DMS 273 (cell line): ENCODE results near the gene RPL10A.

ENCODE experiments used
- DNase-seq: peaks from one replicate; lab custom pipeline; 2025; ENCODE audit not compliant: unreplicated experiment; lab: John Stamatoyannopoulos, UW

Gene RPL10A

DNA sequence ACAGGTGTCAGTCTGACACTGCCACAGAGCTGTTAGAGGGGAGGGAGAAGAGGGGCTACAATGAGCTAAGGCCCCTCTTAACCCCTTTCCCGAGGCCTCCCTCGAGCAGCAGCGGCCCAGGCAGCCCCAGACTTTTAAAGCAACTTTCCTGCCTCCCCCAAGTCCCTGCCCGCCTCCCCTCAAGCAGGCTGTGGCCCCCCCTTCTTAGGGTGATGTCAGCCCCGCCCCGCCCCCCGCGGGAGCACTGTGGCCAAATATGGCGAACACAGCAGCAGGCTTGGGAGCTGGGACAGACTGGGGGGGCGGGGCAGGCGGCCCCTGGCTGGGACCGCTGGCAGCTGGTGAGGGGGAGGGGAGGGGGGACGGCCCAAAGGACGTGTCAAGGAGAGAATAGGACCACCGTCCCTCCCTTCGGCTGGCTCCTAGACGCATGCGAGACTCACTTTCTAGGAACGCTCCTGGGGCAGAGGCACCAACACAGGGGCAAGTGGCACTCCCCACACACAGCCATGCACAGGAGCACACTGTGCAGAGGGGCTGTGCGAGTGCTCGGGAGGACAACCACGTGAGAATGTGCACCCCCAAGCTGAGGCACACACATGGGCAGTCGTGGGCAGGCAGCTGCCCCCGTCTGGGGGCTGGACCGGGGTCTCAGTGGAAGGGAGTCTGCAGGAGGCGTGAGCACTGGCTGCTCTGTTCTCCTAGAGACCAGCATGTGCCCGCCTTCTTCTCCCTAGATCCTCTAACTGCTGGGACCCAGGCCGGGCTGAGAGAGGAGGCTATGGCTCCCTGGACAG, 22.0 kb downstream of the RPL10A start:
- peak; percentile 99 for DNase-seq

DNA sequence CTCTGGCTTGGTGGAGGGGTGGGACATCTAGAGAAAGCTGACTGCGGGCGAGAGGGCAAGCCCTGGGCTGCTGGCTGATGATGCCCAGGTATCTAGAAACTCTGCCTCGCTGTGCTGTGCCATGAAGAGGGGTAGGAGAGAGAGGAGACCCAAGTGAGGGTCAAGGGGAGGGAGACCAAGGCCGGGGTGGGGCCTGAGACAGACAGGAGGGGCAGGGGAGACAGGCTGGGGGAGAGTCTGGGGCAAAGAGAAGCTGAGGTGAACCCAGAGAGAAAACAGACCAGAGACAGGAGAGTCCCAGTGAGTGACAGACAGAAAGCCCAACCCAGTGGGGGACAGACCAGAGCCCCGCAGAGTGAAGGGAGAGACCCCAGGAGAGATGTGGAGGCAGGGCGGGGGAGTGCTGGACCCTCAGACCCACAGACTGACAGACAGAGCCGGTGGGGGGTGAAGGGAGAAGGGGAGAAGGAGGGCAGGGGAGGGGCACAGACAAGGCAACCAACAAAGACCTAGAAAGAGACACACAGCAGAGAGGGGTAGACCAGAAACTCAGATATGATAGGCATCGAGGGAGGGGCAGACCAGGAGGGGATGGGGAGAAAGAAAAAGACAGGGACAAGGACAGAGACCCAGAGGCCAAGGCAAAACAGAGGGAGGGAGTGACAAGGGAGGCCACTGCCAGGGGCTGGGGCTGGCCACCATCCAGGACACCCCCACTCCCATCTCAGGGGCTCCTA, 22.8 kb downstream of the RPL10A start:
- peak; percentile 60 for DNase-seq

DNA sequence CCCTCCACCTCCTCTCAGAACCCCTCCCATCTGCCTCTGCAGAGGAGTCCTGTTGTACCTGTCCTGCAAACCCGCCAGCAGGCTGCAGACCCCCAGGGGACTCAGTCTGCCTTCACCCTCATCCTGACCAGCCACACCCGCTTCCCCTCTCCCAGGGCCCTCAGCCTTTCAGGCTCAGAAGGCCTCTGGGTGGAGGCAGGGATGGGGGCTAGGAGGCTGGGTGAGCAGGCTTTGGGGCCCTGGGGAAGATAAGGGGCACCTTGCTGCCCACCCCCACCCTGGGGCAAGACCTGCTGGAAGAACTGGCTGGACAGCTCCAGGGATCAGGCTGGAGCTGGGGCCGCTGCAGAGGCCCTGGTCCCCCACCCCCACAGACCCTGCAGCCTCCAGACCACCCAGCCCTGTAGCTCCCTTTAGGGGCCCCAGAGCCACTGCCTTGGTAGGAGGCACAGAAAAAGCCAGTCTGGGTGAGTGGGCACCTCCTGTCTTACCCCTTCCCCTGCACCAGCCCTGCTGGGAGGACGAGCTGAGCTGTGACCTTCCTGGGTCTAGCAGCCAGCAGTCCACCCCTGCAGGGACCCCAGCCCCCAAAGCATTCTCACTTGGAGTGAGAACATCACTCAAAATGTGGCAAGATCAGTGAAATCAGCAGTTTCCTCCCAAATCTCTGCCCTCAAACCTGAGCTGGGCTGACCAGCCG, 23.5 kb downstream of the RPL10A start:
- DNase-seq = peak; percentile 59

DNA sequence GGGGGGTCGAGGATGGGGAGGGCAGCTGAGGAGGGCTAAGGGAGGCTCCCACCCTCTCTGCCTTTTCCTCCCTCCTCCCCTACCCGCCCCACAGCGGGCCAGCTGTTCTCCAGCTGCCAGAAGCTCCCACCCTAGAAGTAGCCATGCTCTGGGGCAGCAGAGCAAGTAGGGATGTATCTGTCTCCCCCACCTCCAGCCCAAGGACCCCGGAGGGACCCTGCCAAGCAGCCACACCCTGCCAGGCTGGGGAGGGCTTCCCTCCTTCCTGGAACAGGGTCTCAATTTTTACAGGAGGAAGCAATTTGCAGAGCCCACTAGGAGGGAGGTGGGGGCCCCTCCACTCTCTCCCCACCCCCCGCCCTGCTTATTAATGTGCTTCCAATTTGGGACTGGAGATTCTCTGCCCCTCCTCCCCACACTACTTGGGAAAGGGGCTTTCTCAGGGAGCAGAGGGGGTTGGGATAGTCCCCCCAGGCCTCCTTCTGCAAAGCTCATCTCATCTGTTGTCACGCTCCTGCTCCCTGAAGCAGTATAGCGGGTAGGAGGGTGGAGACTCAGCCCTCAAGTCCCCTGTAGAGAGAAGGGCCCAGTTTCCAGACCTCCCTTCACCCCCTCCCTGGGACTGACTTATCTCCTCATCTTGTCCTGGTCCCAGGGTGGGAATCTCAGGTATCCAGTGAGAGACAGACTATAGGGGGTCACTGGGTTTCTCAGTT, 24.2 kb downstream of the RPL10A start:
- peak; percentile 74 for DNase-seq

DNA sequence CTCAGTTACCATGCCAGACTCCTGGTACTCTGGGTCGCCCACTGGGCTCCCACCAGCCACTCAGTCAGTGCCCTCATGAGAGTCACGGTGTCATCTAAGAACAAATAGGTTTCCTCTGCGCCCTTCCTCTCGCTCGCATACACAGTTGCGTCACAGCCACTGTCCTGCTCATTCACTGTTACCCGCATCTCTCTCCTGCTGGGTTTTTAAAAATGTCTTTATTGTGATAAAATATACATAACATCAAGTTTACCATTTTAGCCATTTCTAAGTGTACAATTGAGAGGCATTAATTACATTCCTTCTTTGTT, 24.7 kb downstream of the RPL10A start:
- DNase-seq = no peak

DNA sequence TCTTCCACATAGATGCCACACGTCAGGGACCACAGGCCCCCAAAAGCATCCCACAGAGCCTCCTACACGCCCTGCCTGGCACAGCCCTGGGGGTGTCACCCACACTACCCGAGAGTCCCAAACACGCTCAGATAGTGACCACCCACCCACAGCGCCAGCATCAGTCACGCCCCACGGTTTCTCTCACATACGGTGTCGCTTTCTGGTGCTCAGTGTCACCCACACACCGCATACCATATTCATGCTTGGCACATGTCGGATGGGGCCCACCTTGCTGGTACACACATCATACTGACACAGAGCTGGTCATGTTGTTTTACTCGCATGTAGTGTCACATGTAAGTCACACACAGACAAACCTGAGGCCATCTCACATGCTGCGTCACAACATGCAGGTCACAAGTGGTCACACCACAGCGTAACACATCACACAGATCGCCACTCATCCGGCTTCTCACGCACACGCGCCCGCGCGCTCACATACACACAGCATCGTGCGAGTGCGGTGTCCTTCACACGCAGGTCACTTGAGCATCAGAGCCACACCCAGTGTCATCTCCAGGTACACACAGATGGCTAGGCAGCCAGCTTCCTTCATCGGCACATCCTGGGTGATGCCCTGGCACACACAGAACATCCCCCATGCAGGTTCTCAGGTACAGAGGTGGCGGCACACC, 25.2 kb downstream of the RPL10A start:
- DNase-seq = no peak

DNA sequence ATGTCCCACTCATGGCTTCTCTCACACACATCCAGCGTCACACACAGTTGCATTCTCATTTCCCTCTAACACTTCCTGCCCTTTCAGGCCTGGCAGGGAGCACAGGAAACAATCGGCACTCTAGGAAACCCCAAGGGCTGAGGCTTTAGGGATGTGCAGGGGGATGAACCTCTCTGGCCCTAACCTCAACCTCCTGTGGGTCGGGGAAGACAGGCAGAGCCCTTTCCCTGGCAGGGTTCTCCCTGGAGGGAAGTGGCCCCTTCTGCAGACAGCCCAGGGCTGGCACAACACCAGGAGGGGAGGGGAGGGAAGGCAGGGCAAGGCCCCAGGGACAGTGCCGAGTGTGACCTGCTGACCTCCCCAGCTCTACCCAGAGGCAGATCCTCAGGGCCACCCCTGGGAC, 26.0 kb downstream of the RPL10A start:
- DNase-seq = peak; percentile 40

DNA sequence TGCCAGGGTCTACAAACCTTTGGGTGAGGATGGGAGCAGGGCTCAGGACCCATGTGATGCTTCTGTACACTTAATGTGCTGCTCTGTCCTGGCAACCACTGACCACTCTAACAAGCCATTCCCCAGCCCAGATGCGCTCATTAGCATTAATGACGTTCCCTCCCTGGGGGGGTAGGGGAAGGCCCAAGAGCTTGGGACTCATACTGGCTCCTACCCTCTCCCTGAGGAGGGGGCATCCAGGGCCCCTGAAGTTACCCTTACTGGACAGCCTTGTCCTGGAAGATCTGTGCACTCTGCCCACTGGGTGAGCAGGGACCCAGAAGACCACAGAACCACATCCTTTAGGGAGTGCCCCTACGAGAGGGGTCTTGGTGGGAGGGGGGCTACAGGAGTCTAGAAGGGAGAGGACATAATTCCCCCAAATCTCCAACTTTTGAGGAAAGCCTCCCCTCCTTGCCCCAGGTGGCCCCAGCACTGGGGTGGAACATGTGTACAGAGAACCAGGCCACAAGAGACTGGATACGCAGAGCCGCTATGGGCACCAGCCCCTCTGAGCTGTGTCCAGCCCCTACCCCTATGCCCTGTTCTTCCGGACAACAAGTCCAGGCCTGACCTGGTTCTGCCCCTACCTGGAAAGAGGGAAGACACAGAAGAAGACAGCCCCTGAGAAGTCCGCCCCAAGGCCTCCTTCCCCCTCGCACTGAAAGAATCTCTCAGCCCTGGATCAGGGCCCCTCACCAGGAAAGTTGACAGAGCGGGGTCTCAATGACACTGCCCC, 27.2 kb downstream of the RPL10A start:
- no peak for DNase-seq

DNA sequence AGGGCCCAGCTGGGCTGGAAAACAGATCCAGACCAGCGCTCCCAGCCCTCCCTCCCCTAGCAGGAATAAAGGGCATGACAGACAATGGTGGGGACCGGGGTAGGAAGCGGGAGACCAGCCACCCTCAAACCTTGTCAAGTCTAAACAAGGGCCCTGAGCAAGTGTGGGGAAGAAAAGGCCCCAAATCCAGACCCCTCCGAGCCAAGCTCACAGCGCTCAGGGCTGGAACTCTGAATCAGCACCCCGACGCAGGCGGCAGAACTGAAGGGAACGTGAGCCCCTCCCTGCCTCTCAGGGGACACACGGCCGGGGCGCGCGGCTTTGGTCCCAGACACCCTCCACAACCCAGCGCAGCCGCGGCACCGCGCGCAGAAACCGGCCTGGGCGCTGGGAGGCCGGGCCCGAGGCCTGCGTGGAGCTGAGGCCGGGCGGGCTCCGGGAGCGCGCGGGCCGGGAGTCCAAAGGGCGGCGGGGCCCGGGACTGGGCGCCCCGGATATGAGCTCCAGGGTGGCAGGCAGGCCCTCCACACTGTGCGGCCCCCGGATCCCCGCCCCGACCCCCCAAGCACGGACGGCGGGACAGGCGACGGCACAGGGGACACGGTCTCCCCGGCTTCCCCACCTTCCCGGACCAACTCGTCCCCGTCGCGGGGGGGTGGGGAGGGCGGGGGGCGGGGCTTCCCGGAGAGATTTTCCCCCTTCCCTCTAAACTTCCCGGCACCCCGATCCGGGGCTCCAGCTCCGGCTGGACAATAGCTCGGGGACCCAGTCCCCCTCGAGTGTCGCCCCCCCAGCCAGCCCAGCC, 28.0 kb downstream of the RPL10A start:
- DNase-seq = peak; percentile 73

DNA sequence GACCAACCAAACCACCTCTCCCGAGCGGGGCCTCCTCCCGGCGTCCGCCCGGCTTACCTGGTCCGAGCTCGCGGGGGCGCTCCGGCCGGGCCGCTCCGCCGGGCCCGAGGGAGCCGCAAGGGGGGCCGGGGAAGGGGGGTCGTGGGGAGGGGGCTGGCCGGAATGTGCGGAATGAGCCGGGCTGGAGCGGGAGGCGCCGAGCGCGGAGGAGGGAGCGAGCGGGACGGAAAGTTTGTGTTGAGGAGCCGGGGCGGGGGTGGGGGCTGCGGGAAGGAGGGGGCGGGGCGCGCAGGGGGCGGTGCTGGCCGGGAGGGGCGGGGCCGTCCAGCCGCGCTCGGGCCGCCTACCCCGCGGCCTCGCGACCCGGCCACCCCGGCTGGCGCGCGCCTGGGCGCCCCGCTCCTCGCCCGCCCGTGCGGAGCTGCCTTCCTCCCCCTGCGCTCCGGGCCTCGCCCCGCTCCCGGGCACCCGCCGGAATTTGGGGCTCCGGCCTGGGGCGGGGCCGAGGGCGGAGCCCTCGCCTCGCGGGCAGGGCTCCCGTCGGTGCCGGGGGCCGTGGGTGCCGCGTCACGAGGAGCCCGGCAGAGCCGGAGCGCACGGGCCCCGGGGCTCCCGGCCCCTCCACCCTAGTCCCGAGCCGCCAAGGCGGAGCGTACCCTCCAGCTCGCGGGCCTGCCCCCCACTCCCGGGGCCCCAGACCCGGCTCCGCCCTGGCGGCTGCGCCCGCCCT, 28.8 kb downstream of the RPL10A start, which contains the start of gene TEAD3:
TEAD3 (minus strand) TSS at position 239 of the 730 bp plus-strand sequence.
- peak; percentile 82 for DNase-seq

DNA sequence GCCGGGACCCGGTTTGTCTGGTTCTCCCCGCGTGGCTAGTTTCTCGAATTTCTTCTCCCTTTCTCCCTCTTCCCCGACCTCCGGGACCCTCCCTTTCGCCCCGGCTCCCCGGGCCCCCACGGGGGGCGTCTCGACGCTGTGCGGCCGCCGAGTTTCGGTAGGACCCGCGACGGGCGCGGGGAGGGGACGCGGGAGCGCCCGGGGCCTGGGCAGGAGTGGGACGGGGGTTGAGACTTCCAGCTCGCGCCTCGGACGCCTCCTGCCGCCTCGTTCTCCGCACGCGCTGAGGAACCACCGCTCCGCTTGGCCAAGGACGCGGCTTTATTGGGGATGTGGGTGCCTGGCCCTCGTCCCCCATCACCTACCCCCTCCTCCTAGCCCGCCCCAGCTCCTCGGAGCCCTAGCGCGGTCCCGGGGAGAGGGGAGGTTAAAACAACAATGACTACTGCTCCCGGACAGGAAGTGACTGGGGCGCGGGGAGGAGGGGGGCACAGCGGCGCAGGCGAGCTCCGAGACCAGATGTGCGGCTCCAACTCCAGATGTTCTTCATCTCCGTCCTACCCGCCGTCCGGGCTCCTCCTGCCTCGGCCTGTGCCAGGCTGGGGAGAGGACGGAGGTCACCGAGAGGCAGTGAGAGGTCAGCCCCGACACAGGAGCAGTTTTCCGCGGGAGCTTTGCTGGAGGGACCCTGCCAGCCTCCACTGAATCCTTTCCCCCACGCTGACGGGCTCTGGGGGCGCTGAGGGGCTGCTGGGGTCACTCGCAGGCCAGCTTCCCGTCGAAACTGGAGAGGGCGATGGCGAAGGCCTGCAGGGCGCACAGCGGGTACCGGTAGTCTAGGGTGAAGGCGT, 29.6 kb downstream of the RPL10A start:
- DNase-seq = peak; percentile 73

DNA sequence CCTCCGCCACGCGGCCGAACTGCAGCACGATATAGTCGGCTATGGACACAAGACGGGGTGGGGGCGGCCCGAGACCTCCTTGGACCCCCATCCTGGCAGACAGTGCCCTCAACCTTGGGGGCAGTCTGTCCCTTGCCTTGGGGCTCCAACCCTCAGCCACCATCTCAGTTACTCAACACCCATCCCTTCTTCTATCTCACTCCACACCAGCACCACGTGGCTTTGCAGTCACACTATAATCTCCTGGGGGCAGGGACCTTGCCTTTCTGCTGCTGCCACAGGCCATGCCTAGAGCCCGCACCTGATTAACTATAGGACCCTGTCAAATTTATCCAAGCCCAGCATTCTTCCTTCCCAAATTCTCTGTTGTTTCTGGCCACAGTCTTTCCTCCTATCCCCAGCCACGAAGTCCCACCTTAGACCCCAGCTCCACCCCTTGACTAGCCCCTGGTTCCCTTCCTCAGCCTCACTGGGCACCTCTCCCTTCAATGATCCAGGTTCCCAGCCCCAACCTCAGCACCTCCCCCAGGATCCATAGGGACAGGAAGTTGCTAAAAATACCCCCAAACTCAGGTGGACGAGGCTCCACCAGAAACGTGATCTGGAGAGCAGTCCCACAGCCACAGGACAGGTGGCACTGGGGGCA, 30.3 kb downstream of the RPL10A start:
- DNase-seq = no peak

DNA sequence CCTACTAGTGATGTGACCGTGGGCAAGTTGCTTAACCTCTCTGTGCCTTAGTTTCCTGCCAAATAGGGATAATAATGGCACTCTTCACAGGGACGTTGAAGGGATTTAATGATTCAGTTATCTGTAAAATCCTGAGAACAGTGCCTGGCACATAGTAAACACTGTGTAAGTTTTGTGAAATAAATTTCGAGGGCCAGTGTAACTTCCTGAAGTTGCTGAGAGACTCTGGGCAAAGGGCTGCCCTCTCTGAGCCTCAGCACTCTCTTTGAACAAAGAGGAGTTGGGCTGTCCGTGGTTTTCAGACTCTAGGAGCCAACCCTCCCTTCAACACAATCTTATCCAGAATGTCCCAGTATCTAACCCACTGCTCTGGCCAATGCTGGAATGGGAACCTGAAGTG, 31.2 kb downstream of the RPL10A start:
- DNase-seq = no peak

DNA sequence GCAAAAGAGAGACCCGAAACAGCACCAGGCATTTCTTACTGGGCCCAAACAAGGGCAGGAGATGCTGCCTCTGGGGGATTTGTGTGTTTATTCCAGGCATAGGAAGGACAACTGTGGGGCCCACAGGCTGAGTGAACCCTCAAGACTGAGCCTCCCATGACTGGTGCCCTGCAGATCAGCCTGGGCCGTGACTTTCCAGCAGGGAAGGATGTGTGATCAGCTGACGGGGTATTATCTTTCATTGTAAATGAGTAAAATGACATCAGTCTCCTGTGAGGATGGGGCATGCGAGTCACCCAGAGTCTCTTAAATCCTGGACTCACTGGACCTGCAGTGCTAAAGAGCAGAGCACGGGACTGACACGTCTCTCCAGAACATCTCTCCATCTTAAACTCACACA, 32.6 kb downstream of the RPL10A start:
- DNase-seq = peak; percentile 68

DNA sequence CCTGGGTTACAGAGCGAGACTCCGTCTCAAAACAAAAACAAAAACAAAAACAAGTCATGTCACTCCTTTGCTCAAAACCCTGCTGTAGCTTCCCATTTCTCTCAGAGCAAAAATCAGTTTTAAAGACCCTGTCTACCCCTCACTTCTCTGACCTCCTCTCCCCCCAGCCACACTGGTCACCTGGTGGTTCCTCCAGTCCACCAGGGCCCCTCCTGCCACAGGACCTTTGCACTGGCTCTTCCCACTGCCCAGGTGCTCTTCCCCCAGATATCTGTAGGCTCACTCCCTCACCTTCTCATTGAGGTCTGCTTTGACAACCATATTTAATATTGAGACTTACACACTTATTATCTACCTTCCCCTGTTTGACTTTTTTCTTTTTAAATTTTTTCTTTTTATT, 33.6 kb downstream of the RPL10A start:
- DNase-seq = no peak

DNA sequence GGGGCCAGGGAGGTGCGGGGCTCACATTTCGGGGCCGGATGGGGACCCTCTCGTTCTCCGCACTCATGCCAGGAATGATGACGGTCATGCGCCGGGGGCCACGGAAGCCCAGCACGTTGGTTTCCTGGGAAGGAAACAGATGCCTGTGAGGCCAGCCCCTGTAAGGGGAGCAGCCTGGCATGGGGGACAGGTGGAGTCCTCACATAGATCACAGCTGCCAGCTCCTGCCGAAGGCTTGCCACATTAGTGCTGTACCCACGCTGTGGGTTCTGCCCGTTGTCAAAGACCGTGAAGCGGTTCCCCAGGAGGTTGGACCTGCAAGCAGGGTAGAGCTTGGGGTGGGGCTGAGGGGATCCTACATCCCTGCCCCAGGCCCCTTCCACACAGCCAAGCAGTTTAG, 35.3 kb downstream of the RPL10A start:
- peak; percentile 65 for DNase-seq

DNA sequence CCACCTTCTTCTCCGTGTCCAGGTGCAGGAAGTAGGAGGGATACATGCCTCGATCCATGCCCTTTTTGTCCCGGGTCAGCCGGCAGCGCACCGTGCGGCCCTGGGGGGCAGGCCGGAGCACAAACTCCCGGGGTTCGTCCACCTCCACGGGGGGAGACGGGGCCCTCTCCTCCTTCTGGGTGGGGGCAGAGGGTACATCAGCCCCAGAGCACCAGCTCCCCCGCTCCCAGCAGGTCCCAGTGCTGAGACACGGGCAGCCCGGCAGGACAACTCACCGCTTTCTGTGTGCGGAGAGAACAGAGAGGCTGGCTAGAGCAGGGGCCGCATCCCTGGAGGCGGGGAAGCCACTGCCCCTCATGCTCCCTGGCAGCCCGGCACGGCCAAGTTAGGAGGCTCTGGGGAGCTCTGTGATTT, 37.8 kb downstream of the RPL10A start:
- no peak for DNase-seq
